Suprapubic skin (tissue), 4 donors: ENCODE results near the gene FAM107A. TPM values are rescaled to one million over a fixed set of nuclear protein-coding genes. Genes with fewer than 3 reads are reported as not detected.
A peak's percentile ranks its signal among the peaks of the same experiment; 100 is the strongest.

ENCODE experiments used
- DNase-seq, 2 donors: peaks; one replicate each; pipeline ENCODE4 v3.0.0-alpha.2; 2019; ENCODE audit warnings: low spot score in 2 of 2
- H3K27ac ChIP-seq: fragments of 200-600 bp; sonication (generic); one replicate; pipeline ENCODE4 v1.5.1; 2019
- H3K27me3 ChIP-seq: fragments of 200-600 bp; sonication (generic); one replicate; pipeline ENCODE4 v1.5.1; 2019
- H3K36me3 ChIP-seq: fragments of 200-600 bp; sonication (generic); one replicate; pipeline ENCODE4 v1.5.1; 2019
- H3K4me1 ChIP-seq: fragments of 200-600 bp; sonication (generic); one replicate; pipeline ENCODE4 v1.5.1; 2019
- H3K4me3 ChIP-seq: fragments of 200-600 bp; sonication (generic); one replicate; pipeline ENCODE4 v1.5.1; 2019; ENCODE audit warnings: mild to moderate bottlenecking
- H3K9me3 ChIP-seq: fragments of 200-600 bp; sonication (generic); one replicate; pipeline ENCODE4 v1.5.1; 2019
- CTCF ChIP-seq, 2 donors: fragments of 200-600 bp in 1 of 2; fragments of 450-650 bp in 1 of 2; sonication (generic) in 1 of 2; IDR thresholded peaks; one replicate each; pipeline ENCODE4 v1.5.1; 2016 to 2019; ENCODE audit warnings: antibody characterized with exemption in 2 of 2, mild to moderate bottlenecking in 1 of 2, moderate library complexity in 1 of 2
- EP300 ChIP-seq: sonication (generic); formaldehyde crosslinking; IDR thresholded peaks from one replicate; pipeline ENCODE4 v1.6.1; 2017; ENCODE audit warnings: antibody characterized with exemption
- POLR2A ChIP-seq, 2 donors: fragments of 450-650 bp; IDR thresholded peaks; one replicate each; pipeline ENCODE4 v1.6.1; 2017; ENCODE audit warnings: antibody characterized with exemption in 2 of 2, mild to moderate bottlenecking in 2 of 2, moderate library complexity in 2 of 2
- POLR2AphosphoS5 ChIP-seq, 3 donors: sonication (generic); formaldehyde crosslinking; IDR thresholded peaks; one replicate each; pipeline ENCODE4 v1.6.1; 2017; ENCODE audit warnings: antibody characterized with exemption in 3 of 3
- WGBS: methylation state at CpG from one replicate; pipeline ENCODE4 v1.1.5; 2018; 5-methylcytosine and 5-hydroxymethylcytosine counted together
- total RNA-seq, 4 donors: library from RNA; depleted of rRNA; stranded (reverse); fragments of >200 nt; gene quantifications; one replicate each; pipeline ENCODE4 v1.1.0, GENCODE V29; 2016

Gene FAM107A, protein sequence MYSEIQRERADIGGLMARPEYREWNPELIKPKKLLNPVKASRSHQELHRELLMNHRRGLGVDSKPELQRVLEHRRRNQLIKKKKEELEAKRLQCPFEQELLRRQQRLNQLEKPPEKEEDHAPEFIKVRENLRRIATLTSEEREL
- 10 to 100 TPM; 18.1 to 33.4 (median 24.6) TPM for total RNA-seq

- H3K27ac ChIP-seq, result peak within 1 kb of the TSS; percentile 78
- TF ChIP-seq EP300 (no peak), CTCF (IDR thresholded peaks at IDR 0.05) (no peak), POLR2AphosphoS5 (IDR thresholded peaks at IDR 0.05) (peak in 2 of 3 donors; percentile 58 to 64), POLR2A (IDR thresholded peaks at IDR 0.05) (peak; percentile 33 to 52)
- peak; percentile 81 to 83 for DNase-seq
- no peaks in the 10 kb centered on the region for H3K36me3 ChIP-seq
- H3K9me3 ChIP-seq, result no peaks in the 10 kb centered on the region
- H3K27me3 ChIP-seq, result no peaks in the 10 kb centered on the region
- H3K4me3 ChIP-seq, result peak within 1 kb of the TSS; percentile 36
- peaks cover 37% of the 10 kb centered on the region for H3K4me1 ChIP-seq
- 9% methylated on average over 12 of the region's 12 CpGs for WGBS
These were observed at the start of gene FAM107A for GRCh38 chr3:58577269-58577821. Gene FAM107A, minus strand, starts transcription at chr3:58577391. Its CDS starts 7,531 bp downstream, at chr3:58569860.

DNA sequence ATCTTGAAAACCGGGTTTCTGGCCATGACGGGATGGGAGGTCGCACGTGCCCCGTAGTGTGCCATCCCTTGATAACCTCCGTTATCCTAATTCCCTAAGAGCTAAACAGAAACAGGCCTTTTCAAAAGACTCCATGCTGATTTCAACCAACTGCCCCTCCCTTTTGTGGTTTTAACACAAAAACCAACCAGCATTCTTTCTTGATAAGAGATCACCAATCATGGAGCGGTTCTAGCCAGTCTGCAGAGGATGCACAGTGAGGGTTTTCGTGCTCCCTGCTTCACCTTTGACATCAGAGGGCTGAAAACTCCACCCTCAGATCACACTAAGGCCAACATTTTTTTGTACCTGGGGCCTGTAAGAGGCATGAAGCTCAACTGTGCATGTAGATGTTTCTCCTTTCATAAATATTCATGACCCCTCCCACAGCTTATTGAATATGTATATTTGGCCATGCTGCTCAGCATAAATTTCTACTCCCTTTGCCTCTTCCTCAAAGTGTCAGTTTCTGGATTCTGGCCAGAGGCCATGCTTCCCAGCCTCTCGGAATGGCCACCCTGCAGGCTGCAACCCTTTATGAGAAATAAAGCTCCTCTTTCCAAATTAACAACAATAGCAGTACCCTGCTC is 48.1 kb upstream of the FAM107A start:
- H3K4me1 ChIP-seq, result peaks cover 26% of the 10 kb centered on the region
- DNase-seq, result no peak
- WGBS, result 91% methylated on average over 9 of the region's 9 CpGs

DNA sequence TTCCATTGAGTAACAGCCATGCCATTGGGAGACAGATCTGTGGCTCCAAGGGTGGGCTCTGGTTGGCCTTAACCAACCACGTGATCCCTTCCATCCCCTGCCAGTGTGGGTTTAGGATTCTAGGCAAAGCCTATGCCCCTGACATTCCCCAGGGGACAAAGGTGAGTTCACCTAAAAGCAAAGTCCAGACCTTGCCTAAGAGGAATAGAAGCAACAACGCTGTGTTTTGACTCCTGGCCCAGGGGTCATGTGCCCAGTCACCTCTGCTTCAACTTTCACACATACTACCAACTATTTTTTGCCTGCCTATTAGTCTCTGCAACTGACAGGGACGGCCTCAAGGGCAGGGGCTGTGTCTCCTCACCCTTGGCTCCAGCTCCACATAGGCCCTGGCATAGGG is 47.4 kb upstream of the FAM107A start:
- no peak for TF ChIP-seq CTCF (IDR thresholded peaks at IDR 0.05)
- no peak for TF ChIP-seq POLR2A (IDR thresholded peaks at IDR 0.05)
- TF ChIP-seq EP300, result no peak
- TF ChIP-seq POLR2AphosphoS5 (IDR thresholded peaks at IDR 0.05), result no peak
- no peak overlapping the region for H3K27ac ChIP-seq
- no peak for DNase-seq
- peaks cover 19% of the 10 kb centered on the region for H3K4me1 ChIP-seq
- H3K9me3 ChIP-seq, result no peaks in the 10 kb centered on the region
- H3K27me3 ChIP-seq, result no peaks in the 10 kb centered on the region
- 82% methylated on average over 2 of the region's 3 CpGs for WGBS
- H3K4me3 ChIP-seq, result no peak overlapping the region
- no peaks in the 10 kb centered on the region for H3K36me3 ChIP-seq

More for the DNA sequence above, 48.1 kb upstream of the FAM107A start:
- Histone ChIP-seq H3K36me3 (no peaks in the 10 kb centered on the region), H3K27me3 (no peaks in the 10 kb centered on the region), H3K4me3 (no peak overlapping the region), H3K27ac (no peak overlapping the region), H3K9me3 (no peaks in the 10 kb centered on the region)
- TF ChIP-seq POLR2AphosphoS5 (IDR thresholded peaks at IDR 0.05) (no peak), POLR2A (IDR thresholded peaks at IDR 0.05) (no peak), EP300 (no peak), CTCF (IDR thresholded peaks at IDR 0.05) (no peak)

GRCh38 chr3:58623961-58624360 is 46.8 kb upstream of the FAM107A start:
- Histone ChIP-seq H3K36me3 (no peaks in the 10 kb centered on the region), H3K4me1 (peaks cover 15% of the 10 kb centered on the region), H3K27me3 (no peaks in the 10 kb centered on the region), H3K9me3 (no peaks in the 10 kb centered on the region), H3K4me3 (no peak overlapping the region), H3K27ac (no peak overlapping the region)
- TF ChIP-seq EP300 (no peak), POLR2A (IDR thresholded peaks at IDR 0.05) (no peak), CTCF (IDR thresholded peaks at IDR 0.05) (no peak), POLR2AphosphoS5 (IDR thresholded peaks at IDR 0.05) (no peak)
- 85% methylated on average over 5 of the region's 5 CpGs for WGBS
- DNase-seq, result no peak

DNA sequence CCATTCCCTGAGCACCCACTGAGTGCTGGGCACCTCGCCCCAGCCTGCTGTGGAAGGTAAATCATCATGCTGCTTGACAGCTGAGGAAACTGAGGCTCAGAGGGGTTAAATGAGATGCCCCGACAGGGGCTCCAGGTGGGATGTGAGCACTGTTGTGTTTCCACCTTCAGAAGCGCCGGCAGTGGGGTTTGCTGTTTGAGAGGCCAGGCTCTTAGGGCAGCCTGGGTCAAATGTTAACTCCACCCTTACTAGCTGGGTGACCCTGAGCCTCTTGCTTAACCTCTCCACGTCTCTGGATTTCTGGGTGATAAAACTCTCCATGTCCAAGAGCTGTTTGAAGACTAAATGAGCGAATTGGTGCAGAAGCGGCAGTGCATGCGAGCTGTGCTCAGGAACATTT is 46.3 kb upstream of the FAM107A start:
- 84% methylated on average over 7 of the region's 8 CpGs for WGBS
- Histone ChIP-seq H3K36me3 (no peaks in the 10 kb centered on the region), H3K4me3 (no peak overlapping the region), H3K27me3 (no peaks in the 10 kb centered on the region), H3K4me1 (peaks cover 13% of the 10 kb centered on the region), H3K27ac (no peak overlapping the region), H3K9me3 (no peaks in the 10 kb centered on the region)
- no peak for DNase-seq
- no peak for TF ChIP-seq CTCF (IDR thresholded peaks at IDR 0.05)
- no peak for TF ChIP-seq EP300
